ENCODE results near the gene KCTD11.
A peak's percentile ranks its signal among the peaks of the same experiment; 100 is the strongest.

Gene KCTD11

DNA sequence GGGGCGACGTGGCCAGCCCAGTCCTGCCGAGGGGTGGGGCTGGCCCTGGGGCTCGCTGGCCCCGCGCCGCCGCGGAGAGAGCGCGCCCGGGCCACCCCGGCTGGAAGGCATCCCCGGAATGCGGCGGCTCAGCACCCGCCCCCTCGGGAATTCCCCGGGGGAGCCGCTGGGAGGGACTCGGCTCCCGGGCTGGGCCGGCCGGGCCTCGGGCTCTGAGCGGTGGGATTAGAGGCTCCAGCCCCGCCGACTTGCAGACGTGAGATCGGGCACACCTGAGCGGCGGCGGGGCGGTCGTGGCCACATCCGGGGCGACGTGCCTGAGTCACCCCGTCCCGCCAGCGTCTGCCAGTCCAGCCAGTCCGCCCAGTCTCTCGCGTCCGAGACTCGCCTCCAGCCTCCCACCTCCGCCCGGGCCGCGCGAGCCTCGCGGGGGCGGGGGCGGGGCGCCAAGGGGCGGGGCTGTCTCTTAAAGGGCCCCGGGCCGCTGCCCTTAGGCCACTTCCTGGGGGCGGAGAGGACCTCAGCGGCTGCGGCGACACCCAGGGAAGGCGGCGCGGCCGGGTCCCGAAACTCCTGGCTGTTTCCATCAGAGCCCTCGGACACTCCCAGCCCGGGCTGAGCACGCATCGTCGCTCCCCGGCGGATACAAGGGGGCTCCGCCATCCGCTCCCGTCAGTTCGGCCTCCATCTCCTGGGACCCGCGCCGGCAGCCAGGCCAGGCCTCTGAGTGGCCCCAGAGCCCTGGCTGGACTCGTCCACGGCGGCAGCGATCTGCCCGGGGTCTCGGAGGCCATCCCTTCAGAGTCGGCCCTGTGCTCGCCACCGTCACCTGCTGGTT is at the start of gene KCTD11:
TSS of gene KCTD11 (plus strand) at position 498 of the 838 bp plus-strand sequence.
- DNase-seq, result peak; percentile 87

DNA sequence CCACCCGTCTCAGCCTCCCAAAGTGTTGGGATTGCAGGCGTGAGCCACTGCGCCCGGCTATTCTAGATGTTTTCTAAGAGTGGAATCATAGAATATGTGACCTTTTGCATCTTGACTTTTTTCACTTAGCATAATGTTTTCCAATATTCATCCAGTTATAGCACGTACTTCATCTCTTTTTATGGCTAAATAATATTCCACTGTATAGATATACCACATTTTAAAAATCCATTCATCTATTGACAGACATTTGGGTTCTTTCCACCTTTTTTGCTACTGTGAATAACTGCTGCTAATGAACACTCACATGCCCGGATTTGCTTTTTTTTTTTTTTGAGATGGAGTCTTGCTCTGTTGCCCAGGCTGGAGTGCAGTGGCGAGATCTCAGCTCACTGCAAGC is 47.8 kb upstream of the KCTD11 start:
- DNase-seq, result no peak

DNA sequence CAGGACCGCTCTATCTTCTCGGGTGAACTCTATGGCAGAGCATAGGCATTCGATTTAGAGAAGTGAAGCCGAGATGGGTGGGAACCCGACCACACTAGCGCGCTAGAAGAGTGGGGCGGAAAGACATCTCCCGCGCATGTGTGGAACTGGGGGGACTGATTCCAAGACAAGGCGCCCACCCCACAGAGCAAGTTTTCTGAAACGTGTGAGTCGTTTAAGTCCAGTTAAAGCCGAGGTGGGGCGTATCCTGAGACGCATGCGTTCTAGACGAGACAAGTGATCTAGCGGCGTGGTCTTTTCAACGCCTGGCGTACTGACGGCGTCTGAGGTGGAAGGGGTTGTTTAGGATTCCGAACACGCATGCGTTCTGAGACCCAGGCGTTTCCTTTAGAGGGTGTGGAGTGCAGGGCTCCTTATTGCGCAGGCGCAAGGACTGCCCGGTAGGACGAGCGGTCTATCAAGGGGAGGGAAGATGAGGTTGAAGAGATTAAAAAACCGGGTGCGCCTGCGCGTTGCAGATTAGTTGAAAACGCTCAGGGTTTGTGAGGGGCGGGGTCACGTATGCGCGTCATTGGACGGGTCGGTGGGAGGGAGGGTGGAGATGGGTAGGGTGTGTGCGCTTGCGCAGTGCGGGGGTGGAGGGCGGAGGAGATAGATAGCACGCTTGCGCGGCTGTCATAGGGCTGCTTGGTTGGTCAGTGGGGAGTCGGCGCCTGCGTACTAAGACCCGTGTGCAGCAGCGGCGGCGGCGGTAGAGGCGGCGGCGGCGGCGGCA is 44.9 kb upstream of the KCTD11 start, which contains the start of gene EIF5A:
TSS of gene EIF5A (plus strand) at position 718 of the 775 bp plus-strand sequence. CDS start 2,008 bp downstream, outside the sequence.
- peak; percentile 100 for DNase-seq

DNA sequence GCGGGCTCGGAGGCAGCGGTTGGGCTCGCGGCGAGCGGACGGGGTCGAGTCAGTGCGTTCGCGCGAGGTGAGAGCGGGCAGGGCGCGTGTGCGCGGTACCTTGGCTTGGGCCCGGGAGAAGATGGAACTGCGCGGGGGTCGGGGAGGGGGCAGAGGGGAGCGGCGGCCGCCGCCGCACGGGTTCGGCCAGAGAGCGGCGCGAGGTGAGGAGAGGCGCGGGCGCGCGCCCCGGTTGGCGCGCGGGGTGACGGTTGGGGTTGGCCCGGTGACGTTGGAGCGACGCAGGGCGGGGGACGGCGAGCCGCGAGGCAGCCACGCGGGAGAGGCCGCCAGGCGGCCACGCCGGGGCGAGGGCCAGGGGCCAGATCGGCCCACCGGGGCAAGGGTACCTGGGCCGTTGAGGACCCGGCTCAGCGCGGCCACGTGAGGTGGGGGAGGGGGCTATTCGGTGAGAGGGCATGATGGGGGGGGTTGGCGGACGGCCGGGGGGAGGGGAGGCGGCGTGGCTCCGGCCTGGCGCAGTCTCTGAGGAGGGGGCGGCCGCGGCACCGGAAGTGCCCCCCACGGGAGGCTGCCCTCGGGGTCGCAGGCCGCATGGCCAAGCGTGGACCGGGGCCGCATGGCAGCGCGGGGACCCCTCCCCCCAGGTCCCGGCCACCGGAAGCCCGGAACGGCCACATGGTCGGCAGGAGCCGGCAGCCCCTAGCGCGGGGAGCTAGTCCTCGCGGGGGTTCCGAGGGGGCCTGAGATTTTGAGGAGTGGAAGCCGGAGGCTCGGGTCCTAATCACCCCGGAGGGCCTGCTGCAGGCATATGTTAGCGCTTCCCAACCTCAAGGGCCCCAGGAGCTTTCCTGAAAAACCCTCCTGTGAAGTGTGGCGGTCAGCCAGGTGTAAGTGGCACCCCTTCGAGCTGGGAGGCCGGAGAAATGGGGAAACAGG is 44.0 kb upstream of the KCTD11 start:
- peak; percentile 62 for DNase-seq

DNA sequence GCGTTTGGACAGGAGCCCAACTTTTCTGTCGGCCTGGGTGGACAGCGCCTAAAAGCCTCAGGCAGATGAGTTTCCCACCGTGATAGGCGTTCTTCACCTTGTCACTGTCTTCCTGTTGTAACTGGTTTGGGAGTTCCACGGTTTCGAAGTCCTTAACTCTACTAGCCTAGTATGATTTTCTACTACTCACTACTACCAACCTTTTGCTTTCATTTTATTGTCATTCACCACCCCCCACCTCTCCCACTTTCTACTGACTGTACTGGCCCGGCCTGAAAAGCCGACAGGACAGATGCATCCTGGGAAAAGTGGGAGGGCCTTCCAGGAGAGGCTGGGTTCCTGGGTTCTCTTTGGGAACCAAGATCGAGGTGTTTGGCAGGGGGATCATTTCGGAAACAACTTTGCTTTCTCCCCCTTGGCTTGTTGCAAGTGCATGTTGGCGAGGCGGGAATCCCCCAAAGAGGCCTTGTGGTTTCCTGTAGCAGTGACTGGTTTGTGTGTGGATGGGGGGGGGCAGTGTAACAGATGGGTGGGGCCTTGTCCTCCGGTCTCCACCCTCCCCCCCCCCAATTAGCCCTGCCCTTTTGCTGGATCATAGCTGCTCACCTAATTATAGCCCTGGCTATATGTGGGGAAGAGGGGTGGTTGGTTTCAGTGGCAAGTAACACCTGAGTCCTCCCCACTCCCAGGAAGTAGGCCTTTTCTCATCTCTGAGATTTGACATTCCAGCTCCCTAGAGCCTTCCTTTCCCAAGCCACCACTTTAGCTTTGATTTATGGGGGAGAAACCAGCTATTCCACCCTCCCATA is 43.1 kb upstream of the KCTD11 start:
- peak; percentile 90 for DNase-seq

DNA sequence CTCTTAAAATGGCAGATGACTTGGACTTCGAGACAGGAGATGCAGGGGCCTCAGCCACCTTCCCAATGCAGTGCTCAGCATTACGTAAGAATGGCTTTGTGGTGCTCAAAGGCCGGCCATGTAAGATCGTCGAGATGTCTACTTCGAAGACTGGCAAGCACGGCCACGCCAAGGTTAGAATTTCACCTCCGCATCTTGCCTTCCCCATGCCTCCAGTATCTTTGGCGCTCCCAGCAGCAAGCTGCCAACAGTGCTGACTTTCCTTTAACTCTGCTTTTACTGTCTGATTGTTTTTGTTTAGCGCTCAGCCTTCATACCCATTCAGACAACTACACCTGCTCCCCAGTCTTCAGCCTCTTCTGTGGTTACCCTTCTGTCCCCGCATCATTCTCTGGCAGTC is 42.3 kb upstream of the KCTD11 start:
- no peak for DNase-seq

DNA sequence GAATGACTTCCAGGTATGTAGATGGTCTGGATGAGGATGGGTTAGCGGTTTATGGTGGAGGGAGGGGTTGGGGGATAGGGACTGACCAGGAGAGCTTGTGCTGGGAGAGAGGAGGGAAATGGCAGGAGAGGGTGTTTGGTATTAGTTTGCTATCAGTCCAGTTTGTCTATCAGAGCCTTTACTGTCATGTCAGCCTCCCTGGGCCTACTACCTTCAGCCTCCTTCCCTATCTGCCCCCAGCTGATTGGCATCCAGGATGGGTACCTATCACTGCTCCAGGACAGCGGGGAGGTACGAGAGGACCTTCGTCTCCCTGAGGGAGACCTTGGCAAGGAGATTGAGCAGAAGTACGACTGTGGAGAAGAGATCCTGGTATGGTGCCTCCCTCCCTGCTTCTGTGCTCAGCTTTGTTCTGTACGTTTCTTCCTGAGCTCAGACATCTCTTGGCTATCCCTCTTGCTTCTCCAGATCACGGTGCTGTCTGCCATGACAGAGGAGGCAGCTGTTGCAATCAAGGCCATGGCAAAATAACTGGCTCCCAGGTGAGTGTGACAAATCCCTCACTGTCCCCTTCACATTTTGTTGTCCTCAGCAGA is 40.8 kb upstream of the KCTD11 start:
- no peak for DNase-seq

DNA sequence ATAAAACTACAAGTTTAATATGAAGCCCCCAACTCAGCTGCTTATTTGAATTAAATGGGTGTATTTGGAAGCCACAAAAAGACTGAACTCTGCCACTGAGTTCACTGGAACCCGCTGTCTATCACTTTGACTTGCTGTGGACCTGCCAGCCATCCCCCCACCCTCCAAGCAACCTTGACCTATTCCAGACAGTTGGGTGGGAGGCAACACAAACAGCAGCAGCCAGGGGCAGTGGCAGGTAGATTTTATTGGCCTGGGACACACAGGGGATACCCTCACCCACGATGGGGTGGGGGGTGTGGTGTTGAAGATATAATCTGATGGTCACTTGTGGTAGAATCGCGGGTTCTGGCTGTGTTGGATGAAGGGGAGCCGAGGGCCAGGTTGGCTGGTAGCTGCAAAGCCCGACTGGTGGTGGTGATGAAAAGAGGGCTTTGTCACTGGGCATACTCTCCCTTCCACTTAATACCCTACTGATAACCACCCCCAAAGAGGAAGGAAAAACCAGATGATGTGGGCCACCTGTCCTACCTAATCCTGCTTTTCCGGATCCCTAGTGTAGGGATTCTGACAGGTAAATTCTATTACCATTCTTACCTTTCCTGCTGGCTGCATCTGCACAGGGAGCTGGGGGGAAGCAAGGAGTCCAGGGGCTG is 39.4 kb upstream of the KCTD11 start:
- no peak for DNase-seq

DNA sequence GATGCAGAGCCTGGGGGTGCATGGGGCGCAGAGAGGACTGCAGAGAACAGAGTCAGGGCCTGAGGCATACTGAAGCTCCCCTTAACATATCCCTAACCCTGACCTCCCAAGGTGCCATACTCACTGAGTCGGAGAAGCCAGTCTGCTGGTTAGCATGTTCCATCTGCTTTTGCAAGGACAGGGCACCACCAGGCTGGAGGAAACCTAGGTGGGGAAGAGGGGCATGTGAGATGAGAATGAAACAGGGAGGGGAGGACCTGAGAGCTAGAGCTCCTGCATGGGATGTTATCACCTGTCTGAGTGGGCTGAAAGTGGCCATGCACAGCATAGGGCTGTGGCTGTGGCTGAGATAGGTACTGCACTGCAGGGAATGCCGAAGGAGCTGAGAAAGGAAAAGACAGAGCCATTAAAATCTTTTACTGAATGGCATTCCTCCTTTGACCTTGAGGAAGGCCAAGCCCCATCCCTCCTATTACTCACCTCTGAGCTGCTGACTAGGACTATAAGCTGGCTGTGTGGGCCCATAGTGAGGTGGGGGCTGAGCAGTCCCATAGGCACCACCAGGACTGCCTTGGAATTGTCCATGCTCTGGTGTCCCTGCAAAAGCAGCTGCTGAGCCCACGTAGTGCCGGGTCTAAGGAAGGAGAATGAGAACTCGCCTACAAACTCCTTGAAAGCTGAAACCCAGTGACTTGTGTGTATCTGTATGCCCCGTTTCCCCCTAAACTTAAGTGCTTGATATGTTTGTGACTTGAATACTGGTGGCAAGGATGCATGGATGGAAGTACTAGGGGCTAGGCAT is 38.7 kb upstream of the KCTD11 start:
- peak; percentile 46 for DNase-seq

DNA sequence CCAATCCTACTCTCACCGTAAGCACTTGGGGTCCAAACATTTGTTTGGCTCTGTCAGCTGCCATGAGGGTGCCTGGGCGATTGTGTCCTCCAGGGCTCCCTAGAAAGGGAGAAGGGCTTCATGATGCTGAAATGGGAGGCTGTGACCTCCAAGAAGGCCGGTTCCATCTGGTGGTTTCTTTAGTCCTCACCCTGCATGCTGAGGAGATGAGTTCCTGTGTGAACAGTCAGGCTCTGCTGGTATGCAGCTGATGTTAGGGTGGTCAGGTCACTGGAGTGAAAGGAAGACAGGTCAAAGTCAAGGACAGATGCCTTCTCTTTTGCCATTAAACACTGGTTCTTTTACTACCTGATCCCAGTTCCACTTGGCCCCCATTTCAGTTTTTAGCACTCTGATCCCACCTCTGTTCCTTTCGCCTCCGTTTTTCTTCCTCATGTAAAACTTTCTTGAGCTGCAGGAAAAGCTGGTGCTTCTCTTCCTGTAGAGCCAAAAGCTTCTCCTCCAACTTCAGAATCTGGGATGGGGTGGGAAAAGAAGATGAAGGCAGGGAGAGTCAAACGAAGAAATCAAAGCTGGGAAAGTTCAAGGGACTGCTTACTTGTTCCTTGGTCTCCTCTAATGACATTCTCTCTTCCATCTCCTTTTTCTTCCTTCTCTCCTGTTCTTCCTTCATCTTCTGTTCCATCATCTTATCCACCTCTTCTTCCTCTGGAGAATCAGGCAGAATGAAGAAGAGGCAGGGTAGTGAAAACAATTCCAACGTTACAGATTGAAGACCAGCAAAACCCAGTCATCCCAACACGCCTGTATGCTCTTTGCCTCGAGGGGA is 37.9 kb upstream of the KCTD11 start:
- DNase-seq, result peak; percentile 41

DNA sequence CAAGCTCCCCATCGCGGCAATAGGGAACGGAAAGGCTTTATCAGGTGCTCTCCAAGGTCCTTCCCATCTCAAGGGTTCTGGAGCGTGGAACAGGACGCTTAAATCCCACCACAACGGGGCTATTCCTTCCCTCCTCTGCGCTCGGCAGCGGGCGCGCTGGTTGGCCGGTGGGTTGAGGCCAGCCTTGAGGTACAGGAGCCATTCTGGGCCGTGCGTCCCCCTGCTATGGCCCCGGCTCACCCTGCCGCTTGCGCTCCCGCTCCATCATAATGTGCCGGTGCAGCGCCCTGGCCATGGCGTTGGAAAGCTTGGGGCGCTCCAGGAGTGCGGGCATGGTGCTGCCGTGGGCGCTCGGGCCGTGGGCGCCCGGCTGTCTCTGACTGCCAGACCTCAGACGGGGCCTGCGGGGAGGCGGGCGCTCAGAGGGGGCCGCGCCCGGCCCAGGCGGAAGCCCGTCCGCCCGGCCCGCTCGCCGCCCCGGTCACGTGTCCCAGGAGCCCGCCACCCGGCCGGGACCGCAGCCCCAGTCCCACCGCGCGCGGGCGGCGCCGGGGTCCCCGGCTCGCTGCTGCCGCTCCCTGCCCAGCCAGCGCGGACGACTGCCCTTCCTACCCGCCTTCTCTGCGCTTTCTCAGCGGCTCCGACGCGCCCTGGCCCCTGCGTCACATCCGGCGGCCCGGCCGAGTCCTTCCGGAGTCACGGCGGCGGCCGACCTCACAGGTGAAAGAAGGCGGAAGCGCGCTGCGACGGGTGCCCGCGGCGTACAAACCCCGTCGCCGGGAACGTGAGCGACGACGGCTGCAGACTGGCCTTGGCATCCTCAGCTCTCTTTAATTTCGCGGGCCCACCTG is 37.0 kb upstream of the KCTD11 start, which contains the start of gene GPS2:
TSS of gene GPS2 (minus strand) at position 642 of the 851 bp plus-strand sequence. CDS start at position 334, 308 bp downstream.
- DNase-seq, result peak; percentile 95

DNA sequence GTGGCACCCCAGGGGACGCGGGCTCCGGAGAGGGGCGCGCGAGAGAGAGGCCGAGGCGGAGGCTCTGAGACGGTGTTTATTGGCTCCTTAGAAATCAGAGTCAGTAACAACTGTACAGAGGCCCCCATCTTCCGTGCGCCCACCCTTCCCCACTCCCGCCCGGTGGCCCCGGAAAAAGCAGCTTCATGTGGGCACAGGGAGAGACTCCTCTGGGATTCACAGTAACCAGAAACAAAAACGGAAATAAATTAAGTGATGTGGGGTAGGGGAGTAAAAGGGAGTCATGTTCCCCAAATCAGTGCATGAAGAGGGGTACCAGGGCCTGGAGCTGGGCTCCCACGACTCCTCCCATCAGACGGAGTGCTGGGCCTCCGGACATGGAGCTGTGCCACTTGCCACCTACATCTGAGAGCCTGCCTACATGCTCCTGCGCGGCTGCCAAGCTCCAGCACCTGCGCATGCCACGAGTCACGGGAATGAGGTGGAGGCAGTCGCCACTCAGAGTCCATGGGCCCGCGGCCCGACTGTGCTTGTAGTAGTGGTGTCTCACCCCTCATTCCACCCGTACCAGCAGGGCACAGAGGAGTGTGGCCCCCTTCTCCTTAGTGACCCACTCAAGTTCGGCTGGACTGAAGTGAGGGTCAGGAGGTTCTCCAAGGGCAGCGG is 36.3 kb upstream of the KCTD11 start:
- DNase-seq, result no peak

DNA sequence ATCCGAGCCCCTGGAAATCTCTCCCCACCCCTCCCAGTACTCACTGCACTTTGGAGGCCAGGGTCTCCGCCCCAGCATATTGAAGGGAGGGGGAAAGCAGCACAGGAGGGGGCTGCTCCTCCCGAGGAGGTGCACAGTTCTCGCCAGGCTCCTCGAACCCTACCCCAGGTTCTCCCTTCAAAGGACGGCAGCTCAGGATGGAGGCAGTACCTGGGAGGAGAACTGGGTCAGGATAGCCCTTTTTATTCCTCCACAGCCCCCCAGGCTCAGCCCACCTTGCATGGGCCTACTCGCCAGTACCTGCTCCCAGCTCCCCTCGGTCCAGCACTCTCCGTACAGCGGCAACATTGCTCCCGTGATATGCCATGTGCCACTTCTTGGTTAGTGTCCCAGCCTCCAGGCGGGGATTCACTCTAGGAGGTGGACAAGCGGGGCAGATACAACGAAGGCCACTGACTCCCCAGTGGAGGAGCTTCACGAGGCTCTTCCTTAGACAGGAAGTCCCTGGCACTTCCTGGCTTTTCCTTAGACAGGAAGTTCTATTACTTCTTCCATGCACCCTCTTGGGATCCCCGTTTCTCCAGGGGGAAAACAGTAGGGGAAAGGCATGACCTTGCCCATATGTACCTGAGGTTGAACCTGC is 34.7 kb upstream of the KCTD11 start:
- DNase-seq, result no peak

DNA sequence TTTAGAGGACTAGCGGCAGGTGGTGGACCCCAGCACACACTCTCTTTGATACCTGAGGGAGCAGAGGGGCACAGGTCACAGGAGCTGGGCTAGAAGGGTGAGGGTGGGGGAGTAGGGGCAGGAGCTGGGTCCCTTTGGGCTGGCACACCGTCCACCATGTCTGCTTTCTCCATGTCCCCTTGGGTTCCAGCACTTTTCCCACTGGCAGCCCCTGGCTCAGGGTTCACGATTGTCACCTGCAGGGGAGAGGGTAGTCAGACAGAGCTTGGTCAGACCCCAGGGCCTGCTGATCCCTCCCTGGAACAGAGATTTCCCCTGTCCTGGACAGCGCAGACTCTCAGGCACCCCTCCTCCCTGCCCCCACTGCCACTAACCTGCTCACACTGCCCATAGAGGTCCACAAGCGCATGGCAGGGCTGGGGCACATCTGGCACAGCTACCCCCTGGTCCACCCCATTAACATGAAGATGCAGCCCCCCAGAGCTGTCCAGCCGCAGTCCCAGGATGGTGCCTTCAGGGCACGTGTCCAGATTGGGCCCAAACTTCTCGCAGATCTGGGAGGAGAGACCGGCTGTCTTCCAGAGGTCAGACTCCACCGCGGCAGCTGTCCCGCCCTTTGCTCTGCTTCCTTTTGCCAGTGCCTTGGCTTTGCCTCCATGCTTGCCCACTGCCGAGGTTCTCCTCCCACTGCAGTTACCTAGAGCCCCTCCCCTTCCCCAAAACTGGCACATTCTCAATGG is 33.7 kb upstream of the KCTD11 start:
- DNase-seq, result no peak

DNA sequence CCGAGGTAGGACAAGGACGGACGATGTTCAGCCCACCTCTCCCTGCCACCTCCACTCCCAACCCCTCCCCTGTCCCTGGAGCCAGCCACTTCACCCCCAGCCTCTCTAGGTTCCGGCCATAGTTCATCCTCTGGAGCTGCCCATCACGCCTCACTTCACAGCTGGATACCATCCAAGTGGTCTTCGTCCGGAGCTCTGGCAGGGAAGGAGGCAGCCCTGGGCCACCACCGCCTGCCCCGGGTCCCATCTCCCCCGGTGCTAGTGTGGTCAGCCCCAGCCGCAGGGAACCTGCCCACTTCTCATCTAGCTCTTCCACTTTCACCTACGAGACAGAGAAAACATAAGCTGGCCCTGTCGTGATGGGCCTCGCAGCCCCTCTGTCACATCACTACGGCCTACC is 30.5 kb upstream of the KCTD11 start:
- DNase-seq, result no peak

DNA sequence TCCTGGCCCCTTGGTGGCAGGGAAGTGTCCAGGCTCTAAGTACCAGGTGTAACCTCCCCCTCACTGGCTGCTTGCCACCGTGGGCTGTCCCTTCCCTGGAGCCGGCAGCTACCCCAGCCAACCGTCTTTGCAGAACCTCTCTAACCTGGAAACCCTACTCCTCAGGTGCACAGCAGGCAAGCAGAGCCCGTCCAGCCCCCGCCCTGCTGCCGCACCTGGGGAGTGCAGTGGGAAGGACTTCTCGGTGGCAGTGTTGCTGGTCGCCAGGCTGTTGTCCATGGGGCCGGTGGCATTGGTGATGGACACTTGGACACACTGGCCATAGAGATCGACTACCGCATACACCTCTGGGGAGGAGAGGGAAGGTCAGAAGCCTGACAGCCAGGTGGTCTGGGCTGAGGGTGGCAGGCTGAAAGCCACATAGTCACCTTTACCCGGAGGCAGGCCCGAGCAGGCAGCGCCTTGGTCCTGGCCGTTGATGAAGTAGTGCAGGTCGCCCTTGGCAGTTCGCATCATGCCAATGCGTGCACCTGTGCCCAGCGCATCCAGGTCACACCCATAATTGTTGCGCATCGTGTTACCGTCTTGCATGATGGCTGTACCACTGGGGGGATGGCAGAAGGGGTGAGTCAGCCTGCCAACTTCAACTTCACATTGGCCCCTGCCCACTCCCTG is 29.3 kb upstream of the KCTD11 start:
- no peak for DNase-seq
